GM12875 (cell line): Measurements from ENCODE around the gene ABCA7.

Experiments
- H3K4me3 ChIP-seq: one replicate; pipeline ENCODE4 v1.5.1; 2011; ENCODE audit warnings: low read depth, low read length, control low read depth
- CTCF ChIP-seq: IDR thresholded peaks from 2 replicates; pipeline ENCODE4 v1.5.1; 2011; ENCODE audit warnings: low read depth, mild to moderate bottlenecking, control low read depth, inconsistent platforms, low read length, moderate library complexity, borderline replicate concordance; ENCODE audit not compliant: insufficient read depth

The ABCA7 gene

GRCh38 chr19:1055886-1056620 lies 16.1 kb downstream of the ABCA7 start:
- TF ChIP-seq CTCF = no peak
- no peak overlapping the region for H3K4me3 ChIP-seq

- H3K4me3 ChIP-seq = no peak overlapping the region
- TF ChIP-seq CTCF = peak; percentile 47
Observed at GRCh38 chr19:1057176-1057855, 17.4 kb downstream of the ABCA7 start.

GRCh38 chr19:1058112-1058511 lies 18.2 kb downstream of the ABCA7 start:
- no peak for TF ChIP-seq CTCF
- no peak overlapping the region for H3K4me3 ChIP-seq

- no peak overlapping the region for H3K4me3 ChIP-seq
- no peak for TF ChIP-seq CTCF
Observed at GRCh38 chr19:1060689-1061088, 20.8 kb downstream of the ABCA7 start.

GRCh38 chr19:1061987-1062386 lies 22.1 kb downstream of the ABCA7 start:
- no peak for TF ChIP-seq CTCF
- no peak overlapping the region for H3K4me3 ChIP-seq

- no peak for TF ChIP-seq CTCF
- no peak overlapping the region for H3K4me3 ChIP-seq
Observed at GRCh38 chr19:1062387-1063029, 22.6 kb downstream of the ABCA7 start.
